Measurements from ENCODE around the gene CPTP. TPM values are rescaled to one million over a fixed set of nuclear protein-coding genes. Genes with fewer than 3 reads are reported as not detected.

Gene CPTP
- total RNA-seq, 1 donor from 2014 or later: 20.9 TPM

- TF ChIP-seq CTCF (IDR thresholded peaks at IDR 0.05) (no peak), POLR2AphosphoS5 (IDR thresholded peaks at IDR 0.05; ENCODE audit: insufficient read depth in 1 of 2, low read depth in 1 of 2) (peak; percentile 86 to 87)
- intact Hi-C loops (cut with DNase I): loop anchor here (5.0 kb wide), 1 partner anchor 43 kb away; the partner anchor contains the start of gene DVL1
- Histone ChIP-seq H3K4me1 (peaks cover 68% of the 10 kb centered on the region), H3K27ac (peak overlapping the region; percentile 91), H3K4me3 (peak overlapping the region; percentile 95 to 97), H3K27me3 (no peaks in the 10 kb centered on the region), H3K36me3 (no peaks in the 10 kb centered on the region), H3K9me3 (no peaks in the 10 kb centered on the region)
- no peak for DNase-seq (ENCODE audit: extremely low spot score in 2 of 2)
Observed at GRCh38 chr1:1304331-1305299, 20.0 kb upstream of the CPTP start.

GRCh38 chr1:1305300-1306069 lies 19.1 kb upstream of the CPTP start:
- H3K36me3 ChIP-seq: no peaks in the 10 kb centered on the region
- no peaks in the 10 kb centered on the region for H3K9me3 ChIP-seq
- peak overlapping the region; percentile 91 for H3K27ac ChIP-seq
- peaks cover 77% of the 10 kb centered on the region for H3K4me1 ChIP-seq
- peak overlapping the region; percentile 95 to 97 for H3K4me3 ChIP-seq
- no peak for DNase-seq (ENCODE audit: extremely low spot score in 2 of 2)
- TF ChIP-seq CTCF (IDR thresholded peaks at IDR 0.05) (no peak), POLR2AphosphoS5 (IDR thresholded peaks at IDR 0.05; ENCODE audit: insufficient read depth in 1 of 2, low read depth in 1 of 2) (peak; percentile 45 to 51), POLR2A (IDR thresholded peaks at IDR 0.05) (peak in 1 of 2 donors; percentile 30)
- H3K27me3 ChIP-seq: no peaks in the 10 kb centered on the region
- intact Hi-C loops (cut with DNase I): loop anchor here (5.0 kb wide), 1 partner anchor 42 kb away; the partner anchor contains the start of gene DVL1

- peaks cover 77% of the 10 kb centered on the region for H3K4me1 ChIP-seq
- DNase-seq (ENCODE audit: extremely low spot score in 2 of 2): no peak
- peaks cover 0 to 2% of the 10 kb centered on the region in 2 donors for H3K36me3 ChIP-seq
- intact Hi-C loops (cut with DNase I): loop anchor here (5.0 kb wide), 1 partner anchor 41 kb away; the partner anchor contains the start of gene DVL1
- no peaks in the 10 kb centered on the region for H3K9me3 ChIP-seq
- peak overlapping the region; percentile 95 to 97 for H3K4me3 ChIP-seq
- peak overlapping the region; percentile 91 for H3K27ac ChIP-seq
- TF ChIP-seq POLR2AphosphoS5 (IDR thresholded peaks at IDR 0.05; ENCODE audit: insufficient read depth in 1 of 2, low read depth in 1 of 2) (no peak), CTCF (IDR thresholded peaks at IDR 0.05) (no peak), POLR2A (IDR thresholded peaks at IDR 0.05) (no peak)
- no peaks in the 10 kb centered on the region for H3K27me3 ChIP-seq
Observed at GRCh38 chr1:1306070-1306660, 18.4 kb upstream of the CPTP start.

GRCh38 chr1:1306661-1307260 lies 17.8 kb upstream of the CPTP start:
- Histone ChIP-seq H3K4me3 (peak overlapping the region; percentile 95 to 97), H3K36me3 (peaks cover 0 to 8% of the 10 kb centered on the region in 2 donors), H3K27ac (peak overlapping the region; percentile 93), H3K27me3 (no peaks in the 10 kb centered on the region), H3K4me1 (peaks cover 76% of the 10 kb centered on the region), H3K9me3 (no peaks in the 10 kb centered on the region)
- no peak for DNase-seq (ENCODE audit: extremely low spot score in 2 of 2)
- intact Hi-C loops (cut with DNase I): loop anchor here (5.0 kb wide), 1 partner anchor 41 kb away; the partner anchor contains the start of gene DVL1
- TF ChIP-seq POLR2A (IDR thresholded peaks at IDR 0.05) (no peak), POLR2AphosphoS5 (IDR thresholded peaks at IDR 0.05; ENCODE audit: insufficient read depth in 1 of 2, low read depth in 1 of 2) (no peak), CTCF (IDR thresholded peaks at IDR 0.05) (no peak)
